Mucosa of descending colon (tissue), 3 donors: Measurements from ENCODE around the gene TSSK2. TPM values are rescaled to one million over a fixed set of nuclear protein-coding genes. Genes with fewer than 3 reads are reported as not detected.
A peak's percentile ranks its signal among the peaks of the same experiment; 100 is the strongest.

Source experiments
- ATAC-seq: fragments of 200-7000 bp; cut with Tn5 transposase; one replicate; pipeline ENCODE4 v1.9.1; 2020; ENCODE audit warnings: mild to moderate bottlenecking, moderate library complexity
- DNase-seq, 3 donors: peaks; one replicate each; pipeline ENCODE4 v3.0.0-alpha.2; 2020
- H3K36me3 ChIP-seq: fragments of 200-600 bp; one replicate; pipeline ENCODE4 v1.8.0; 2021; ENCODE audit warnings: low read depth, mild to moderate bottlenecking
- H3K4me1 ChIP-seq: fragments of 200-600 bp; one replicate; pipeline ENCODE4 v1.8.0; 2021; ENCODE audit warnings: low read depth, mild to moderate bottlenecking
- H3K4me3 ChIP-seq: fragments of 200-600 bp; one replicate; pipeline ENCODE4 v1.8.0; 2021; ENCODE audit warnings: mild to moderate bottlenecking
- H3K9me3 ChIP-seq: fragments of 200-600 bp; one replicate; pipeline ENCODE4 v1.8.0; 2021; ENCODE audit warnings: mild to moderate bottlenecking
- CTCF ChIP-seq: fragments of 200-600 bp; IDR thresholded peaks from one replicate; pipeline ENCODE4 v1.8.0; 2022; ENCODE audit warnings: antibody characterized with exemption, mild to moderate bottlenecking
- intact Hi-C, 2 donors: fragments of 100-400 bp; cut with DNase I in 1 of 2; cut with micrococcal nuclease in 1 of 2; formaldehyde crosslinking; loops; one replicate each; pipeline versions ENCODE4 v1.11.0 to v1.11.1; 2022; cut with DNase I, micrococcal nuclease
- total RNA-seq, 3 donors: library from RNA; stranded (reverse); fragmentation: NEBNext Ultra II Directional in 2 of 3; extraction: Animal tissue kit (Norgen Biotek cat#: 25700) in 2 of 3; gene quantifications; one replicate each; pipeline versions ENCODE4 v1.2.1 to v1.2.4, GENCODE V29; 2021 to 2023
- donor health status: DM: no; HTN: no; CAD: no; lungs with moderate emphysema.
- donor health status: DM: no; HTN: no; CAD: no.
- donor health status: DM: no; HTN: yes; CAD: no.

Gene TSSK2
- total RNA-seq, 3 donors from 2014 or later = not detected

- TF ChIP-seq CTCF = no peak
- Histone ChIP-seq H3K4me1 (peaks cover 44% of the 10 kb centered on the region), H3K4me3 (no peak overlapping the region), H3K9me3 (no peaks in the 10 kb centered on the region), H3K36me3 (no peaks in the 10 kb centered on the region)
- ATAC-seq (peak; percentile 64), DNase-seq (peak; percentile 74 to 88 (median 81))
- intact Hi-C loops = no loop called here
Measured at GRCh38 chr22:19173047-19174035, 42.2 kb downstream of the TSSK2 start.

DNA sequence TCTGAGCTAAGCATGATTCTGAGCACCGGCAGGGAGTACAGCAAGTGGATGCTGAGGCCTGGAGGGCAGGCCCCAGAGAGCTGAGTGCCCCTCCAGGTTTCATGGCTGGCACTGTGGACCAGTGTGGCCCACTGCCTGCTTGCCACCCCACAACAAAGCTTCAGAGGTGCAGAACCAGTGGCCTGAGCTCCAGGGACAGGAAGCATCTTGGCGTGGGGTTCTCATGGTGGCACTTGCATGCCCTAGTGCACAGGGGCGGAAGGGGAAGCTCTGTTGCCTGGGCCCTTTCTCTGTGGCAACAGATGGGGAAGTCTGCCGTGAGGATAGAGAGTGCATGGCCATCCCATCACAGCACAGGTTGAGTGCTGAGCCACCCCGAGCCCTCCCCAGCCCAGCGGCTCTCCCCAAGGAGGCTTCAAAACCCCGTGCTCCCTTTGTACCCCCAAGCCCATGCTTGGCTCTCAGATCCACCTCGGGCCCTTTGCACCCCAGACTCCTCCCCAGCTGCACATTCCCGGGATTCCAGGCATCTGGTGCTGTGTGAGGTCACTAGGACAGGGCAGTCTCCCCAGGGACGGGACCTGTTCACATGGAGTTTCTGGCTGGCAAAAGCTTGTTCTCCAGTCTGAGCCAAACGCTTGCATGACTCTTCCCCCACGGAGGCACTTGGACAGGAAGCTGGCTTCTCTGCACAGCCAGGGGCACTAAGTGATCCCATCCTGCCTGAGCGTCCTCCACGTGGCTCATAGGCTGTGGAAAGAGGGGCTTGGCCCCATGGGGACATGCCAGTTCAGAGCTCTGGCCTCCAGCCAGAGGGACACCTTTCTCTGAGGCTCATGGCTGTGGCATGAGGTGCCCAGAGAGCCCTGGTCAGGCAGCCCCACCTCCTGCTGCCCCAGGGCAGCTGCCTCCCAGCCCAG is 43.3 kb downstream of the TSSK2 start:
- H3K9me3 ChIP-seq = no peaks in the 10 kb centered on the region
- no peak overlapping the region for H3K4me3 ChIP-seq
- ATAC-seq (no peak), DNase-seq (peak in 1 of 3 donors; percentile 59)
- no peaks in the 10 kb centered on the region for H3K36me3 ChIP-seq
- TF ChIP-seq CTCF = no peak
- intact Hi-C loops = no loop called here
- H3K4me1 ChIP-seq = peaks cover 42% of the 10 kb centered on the region

GRCh38 chr22:19175026-19175601 is 44.0 kb downstream of the TSSK2 start:
- H3K9me3 ChIP-seq = no peaks in the 10 kb centered on the region
- no peaks in the 10 kb centered on the region for H3K36me3 ChIP-seq
- H3K4me1 ChIP-seq = peaks cover 42% of the 10 kb centered on the region
- H3K4me3 ChIP-seq = no peak overlapping the region
- DNase-seq (no peak), ATAC-seq (no peak)
- TF ChIP-seq CTCF = no peak
- intact Hi-C loops = no loop called here

DNA sequence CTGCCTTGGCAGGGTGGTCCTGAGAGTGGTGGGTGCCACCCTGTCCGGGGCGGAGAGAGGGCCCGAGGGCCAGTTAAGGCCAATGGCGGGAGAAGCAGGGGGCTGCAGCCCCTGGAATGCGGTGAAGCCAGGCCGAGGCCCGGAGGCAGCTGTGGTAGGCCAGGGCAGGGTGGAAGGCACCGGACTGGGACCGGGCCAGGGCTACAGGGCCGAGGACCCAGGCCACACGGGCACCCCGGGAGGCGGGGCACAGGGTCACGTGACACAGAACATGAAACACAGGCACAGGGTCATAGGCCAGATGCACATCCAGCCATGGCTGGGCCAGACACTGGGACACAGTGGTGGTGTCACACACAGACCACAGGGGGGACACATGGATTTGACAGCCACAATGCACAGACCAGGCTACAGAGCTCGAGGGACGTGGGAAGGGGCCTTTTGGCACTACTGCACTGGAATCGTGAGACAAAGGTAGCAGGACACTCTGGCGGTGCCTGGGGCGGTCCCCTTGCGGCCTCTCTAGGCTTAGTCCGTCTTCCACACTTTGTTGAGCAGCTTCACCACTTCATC is 44.6 kb downstream of the TSSK2 start:
- Histone ChIP-seq H3K36me3 (no peaks in the 10 kb centered on the region), H3K4me1 (peaks cover 40% of the 10 kb centered on the region), H3K4me3 (no peak overlapping the region), H3K9me3 (no peaks in the 10 kb centered on the region)
- intact Hi-C loops = no loop called here
- no peak for TF ChIP-seq CTCF
- ATAC-seq (no peak), DNase-seq (peak; percentile 18 to 59 (median 36))

- DNase-seq (peak in 2 of 3 donors; percentile 36 to 54), ATAC-seq (no peak)
- intact Hi-C loops = no loop called here
- TF ChIP-seq CTCF = no peak
- no peaks in the 10 kb centered on the region for H3K36me3 ChIP-seq
- H3K4me1 ChIP-seq = peaks cover 37% of the 10 kb centered on the region
- no peak overlapping the region for H3K4me3 ChIP-seq
- H3K9me3 ChIP-seq = no peaks in the 10 kb centered on the region
Measured at GRCh38 chr22:19176175-19176643, 45.1 kb downstream of the TSSK2 start.
